Glutamatergic neuron (in vitro differentiated cells): ENCODE measurements around the gene ADAMTS6. TPM values are rescaled to one million over a fixed set of nuclear protein-coding genes. Genes with fewer than 3 reads are reported as not detected.

Experiments
- DNase-seq: peaks from one replicate; pipeline ENCODE4 v3.0.0; 2022
- H3K27ac Mint-ChIP-seq: one replicate; pipeline ENCODE4 v1.8.0; 2020; ENCODE audit warnings: mild to moderate bottlenecking, mixed read lengths, inconsistent platforms; ENCODE audit not compliant: unreplicated experiment
- H3K27me3 Mint-ChIP-seq: one replicate; pipeline ENCODE4 v1.8.0; 2020; ENCODE audit warnings: mild to moderate bottlenecking, moderate library complexity, mixed read lengths, inconsistent platforms; ENCODE audit not compliant: unreplicated experiment
- H3K36me3 Mint-ChIP-seq: one replicate; pipeline ENCODE4 v1.8.0; 2020; ENCODE audit warnings: mild to moderate bottlenecking, mixed read lengths, inconsistent platforms; ENCODE audit not compliant: unreplicated experiment
- H3K4me1 Mint-ChIP-seq: one replicate; pipeline ENCODE4 v1.8.0; 2020; ENCODE audit warnings: mild to moderate bottlenecking, low read depth, mixed read lengths, inconsistent platforms; ENCODE audit not compliant: unreplicated experiment
- H3K4me3 Mint-ChIP-seq: one replicate; pipeline ENCODE4 v1.8.0; 2020; ENCODE audit warnings: mild to moderate bottlenecking, mixed read lengths, inconsistent platforms; ENCODE audit not compliant: unreplicated experiment
- H3K9me3 Mint-ChIP-seq: one replicate; pipeline ENCODE4 v1.8.0; 2020; ENCODE audit warnings: mild to moderate bottlenecking, moderate library complexity, mixed read lengths, inconsistent platforms; ENCODE audit not compliant: unreplicated experiment
- total RNA-seq: library from RNA; stranded (reverse); fragmentation: NEBNext Ultra II Directional; extraction: Animal tissue kit (Norgen Biotek cat#: 25700); gene quantifications from one replicate; pipeline ENCODE4 v1.2.1, GENCODE V29; 2021; ENCODE audit not compliant: unreplicated experiment
- TF ChIP-seq, protein P1 (sequence below): fragments of 200-600 bp; sonication (generic); IDR thresholded peaks from one replicate; pipeline ENCODE4 v1.5.0; 2021; ENCODE audit not compliant: partially characterized antibody, unreplicated experiment

The ADAMTS6 gene
- total RNA-seq, 1 donor from 2014 or later = 2.1 TPM

DNA sequence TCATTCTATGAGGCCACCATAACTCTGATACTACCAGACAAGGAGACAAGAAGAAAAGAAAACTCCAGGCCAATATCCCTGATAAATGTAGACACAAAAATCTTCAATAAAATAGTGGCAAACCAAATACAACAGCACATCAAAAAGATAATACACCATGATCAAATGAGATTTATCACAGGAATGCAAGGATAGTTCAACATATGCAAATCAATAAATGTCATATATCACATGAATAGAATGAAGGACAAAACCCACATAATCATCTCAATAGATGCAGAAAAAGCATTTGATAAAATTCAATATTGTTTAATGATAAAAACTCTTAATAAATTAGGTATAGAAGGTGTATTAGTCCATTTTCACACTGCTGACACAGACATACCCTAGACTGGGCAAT, 139.9 kb downstream of the ADAMTS6 start:
- TF ChIP-seq, protein P1, sequence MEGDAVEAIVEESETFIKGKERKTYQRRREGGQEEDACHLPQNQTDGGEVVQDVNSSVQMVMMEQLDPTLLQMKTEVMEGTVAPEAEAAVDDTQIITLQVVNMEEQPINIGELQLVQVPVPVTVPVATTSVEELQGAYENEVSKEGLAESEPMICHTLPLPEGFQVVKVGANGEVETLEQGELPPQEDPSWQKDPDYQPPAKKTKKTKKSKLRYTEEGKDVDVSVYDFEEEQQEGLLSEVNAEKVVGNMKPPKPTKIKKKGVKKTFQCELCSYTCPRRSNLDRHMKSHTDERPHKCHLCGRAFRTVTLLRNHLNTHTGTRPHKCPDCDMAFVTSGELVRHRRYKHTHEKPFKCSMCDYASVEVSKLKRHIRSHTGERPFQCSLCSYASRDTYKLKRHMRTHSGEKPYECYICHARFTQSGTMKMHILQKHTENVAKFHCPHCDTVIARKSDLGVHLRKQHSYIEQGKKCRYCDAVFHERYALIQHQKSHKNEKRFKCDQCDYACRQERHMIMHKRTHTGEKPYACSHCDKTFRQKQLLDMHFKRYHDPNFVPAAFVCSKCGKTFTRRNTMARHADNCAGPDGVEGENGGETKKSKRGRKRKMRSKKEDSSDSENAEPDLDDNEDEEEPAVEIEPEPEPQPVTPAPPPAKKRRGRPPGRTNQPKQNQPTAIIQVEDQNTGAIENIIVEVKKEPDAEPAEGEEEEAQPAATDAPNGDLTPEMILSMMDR = no peak
- H3K4me3 Mint-ChIP-seq = no peak overlapping the region
- no peak for DNase-seq
- peaks cover 15% of the 10 kb centered on the region for H3K36me3 Mint-ChIP-seq
- H3K27me3 Mint-ChIP-seq = no peaks in the 10 kb centered on the region
- H3K4me1 Mint-ChIP-seq = no peaks in the 10 kb centered on the region
- no peak overlapping the region for H3K27ac Mint-ChIP-seq
- H3K9me3 Mint-ChIP-seq = peaks cover 7% of the 10 kb centered on the region

DNA sequence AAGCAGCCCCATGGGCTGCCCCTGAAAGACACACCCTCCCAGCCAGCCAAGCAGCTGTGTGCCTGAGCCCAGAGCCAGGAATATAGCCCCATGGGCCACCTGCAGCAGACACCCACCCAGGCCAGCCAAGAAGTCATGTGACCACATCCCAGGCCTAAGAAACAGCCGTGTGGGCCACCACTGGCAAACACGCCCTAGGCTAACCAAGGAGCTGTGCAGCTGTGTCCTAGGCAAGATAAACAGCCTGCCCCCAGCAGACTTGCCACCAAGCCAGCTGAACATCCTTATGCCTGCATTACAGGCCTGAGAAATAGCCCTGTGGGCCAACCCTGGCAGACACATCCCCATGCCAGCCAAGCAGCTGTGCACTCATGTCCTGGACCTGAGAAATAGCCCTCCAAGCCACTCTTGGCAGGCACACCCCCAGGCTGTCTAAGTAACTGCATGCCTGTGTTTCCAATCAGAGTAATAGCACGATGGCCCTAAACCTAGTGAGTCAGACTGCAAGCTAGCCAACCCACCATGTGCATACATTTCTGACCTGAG, 143.0 kb downstream of the ADAMTS6 start:
- H3K36me3 Mint-ChIP-seq = peaks cover 15% of the 10 kb centered on the region
- no peaks in the 10 kb centered on the region for H3K4me1 Mint-ChIP-seq
- H3K27ac Mint-ChIP-seq = no peak overlapping the region
- DNase-seq = no peak
- TF ChIP-seq, protein P1 = no peak
- no peak overlapping the region for H3K4me3 Mint-ChIP-seq
- no peaks in the 10 kb centered on the region for H3K27me3 Mint-ChIP-seq
- H3K9me3 Mint-ChIP-seq = peaks cover 7% of the 10 kb centered on the region

DNA sequence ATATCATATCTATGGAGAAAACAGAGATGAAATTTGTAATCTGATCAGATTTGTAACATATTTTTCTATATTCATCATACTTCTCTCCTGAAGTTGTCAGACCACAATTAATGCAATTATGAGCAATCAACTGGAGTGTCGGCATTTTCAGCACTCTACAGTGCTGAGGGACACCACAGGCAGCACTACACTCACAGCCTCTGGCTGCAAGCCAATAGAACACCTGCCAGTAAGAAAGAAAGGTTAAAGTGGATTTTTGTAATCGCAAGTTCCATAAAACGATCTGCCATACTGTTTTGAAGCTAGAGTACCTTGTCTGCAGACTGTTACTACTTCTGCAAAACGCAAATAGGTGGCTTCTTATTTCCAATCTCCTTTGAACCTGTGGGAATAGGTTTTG, 147.6 kb downstream of the ADAMTS6 start:
- H3K36me3 Mint-ChIP-seq = peaks cover 4% of the 10 kb centered on the region
- DNase-seq = no peak
- no peaks in the 10 kb centered on the region for H3K4me1 Mint-ChIP-seq
- no peak overlapping the region for H3K27ac Mint-ChIP-seq
- no peaks in the 10 kb centered on the region for H3K27me3 Mint-ChIP-seq
- H3K9me3 Mint-ChIP-seq = no peaks in the 10 kb centered on the region
- H3K4me3 Mint-ChIP-seq = no peak overlapping the region
- TF ChIP-seq, protein P1 = no peak

DNA sequence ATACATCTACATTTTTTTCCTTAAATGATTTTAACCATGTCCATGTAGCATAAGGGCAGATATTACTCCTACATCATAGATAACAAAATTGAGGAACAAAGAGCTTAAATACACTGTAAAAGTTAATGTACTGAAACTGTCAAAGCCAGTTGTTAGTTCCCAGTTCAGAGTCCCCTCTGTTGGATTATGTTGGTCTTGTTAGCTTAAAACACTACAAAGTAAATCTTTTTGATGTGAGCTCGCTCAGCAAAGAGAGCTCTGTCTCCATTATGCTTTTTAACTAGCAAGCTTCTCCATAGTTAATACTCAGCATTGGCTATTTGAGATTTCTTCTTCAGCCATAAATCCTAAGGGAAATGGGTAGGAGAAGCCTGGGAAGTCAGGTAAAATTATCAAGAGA, 149.1 kb downstream of the ADAMTS6 start:
- Mint-ChIP-seq H3K4me1 (no peaks in the 10 kb centered on the region), H3K27ac (no peak overlapping the region), H3K27me3 (no peaks in the 10 kb centered on the region), H3K4me3 (no peak overlapping the region), H3K36me3 (no peaks in the 10 kb centered on the region), H3K9me3 (no peaks in the 10 kb centered on the region)
- TF ChIP-seq, protein P1 = no peak
- no peak for DNase-seq

DNA sequence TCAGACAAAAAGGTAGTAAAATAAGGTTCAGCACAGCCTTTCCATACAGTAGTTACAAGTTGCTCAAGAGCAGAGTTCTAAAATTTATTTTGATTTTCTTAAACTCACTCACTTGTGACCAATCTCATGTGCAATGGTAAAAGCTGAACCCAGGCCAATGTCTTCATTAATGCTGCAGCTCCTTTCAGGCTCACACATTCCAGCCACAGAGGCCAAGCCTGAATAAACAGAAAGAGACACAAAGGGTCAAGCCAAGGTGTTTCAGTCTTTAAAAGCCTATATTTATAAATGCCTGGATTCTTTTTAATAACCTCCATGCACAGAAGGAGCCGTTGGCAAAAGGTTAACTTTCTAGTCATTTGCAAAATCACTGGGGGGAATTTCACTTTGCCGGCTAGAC, 152.5 kb downstream of the ADAMTS6 start:
- no peak overlapping the region for H3K27ac Mint-ChIP-seq
- no peaks in the 10 kb centered on the region for H3K27me3 Mint-ChIP-seq
- H3K4me1 Mint-ChIP-seq = no peaks in the 10 kb centered on the region
- no peak for DNase-seq
- no peak overlapping the region for H3K4me3 Mint-ChIP-seq
- H3K9me3 Mint-ChIP-seq = no peaks in the 10 kb centered on the region
- TF ChIP-seq, protein P1 = no peak
- no peaks in the 10 kb centered on the region for H3K36me3 Mint-ChIP-seq
